H7 (cell line): ENCODE data around the gene KLHL17. TPM values are rescaled to one million over a fixed set of nuclear protein-coding genes. Genes with fewer than 3 reads are reported as not detected.

Experiments
- DNase-seq: peaks from one replicate; pipeline ENCODE4 v3.0.0; 2012
- H3K27me3 ChIP-seq: 2 replicates; pipeline ENCODE4 v1.6.0; 2011; ENCODE audit warnings: mild to moderate bottlenecking, low read length; ENCODE audit not compliant: control insufficient read depth, insufficient read depth
- H3K36me3 ChIP-seq: replicated peaks from 2 replicates; pipeline ENCODE4 v1.5.1; 2011; ENCODE audit warnings: low read length; ENCODE audit not compliant: control insufficient read depth, insufficient read depth
- H3K4me3 ChIP-seq: 2 replicates; pipeline ENCODE4 v1.5.1; 2011; ENCODE audit warnings: low read depth, mild to moderate bottlenecking, control low read depth, low read length, moderate library complexity; ENCODE audit not compliant: insufficient read depth
- total RNA-seq: library from RNA; depleted of rRNA; stranded (reverse); fragments of >200 nt; shearing (Covaris generic); gene quantifications from 2 replicates; pipeline ENCODE4 v1.2.3, GENCODE V29; 2014

KLHL17 gene
- total RNA-seq, 1 experiment from 2014 or later: 50.8 TPM

DNA sequence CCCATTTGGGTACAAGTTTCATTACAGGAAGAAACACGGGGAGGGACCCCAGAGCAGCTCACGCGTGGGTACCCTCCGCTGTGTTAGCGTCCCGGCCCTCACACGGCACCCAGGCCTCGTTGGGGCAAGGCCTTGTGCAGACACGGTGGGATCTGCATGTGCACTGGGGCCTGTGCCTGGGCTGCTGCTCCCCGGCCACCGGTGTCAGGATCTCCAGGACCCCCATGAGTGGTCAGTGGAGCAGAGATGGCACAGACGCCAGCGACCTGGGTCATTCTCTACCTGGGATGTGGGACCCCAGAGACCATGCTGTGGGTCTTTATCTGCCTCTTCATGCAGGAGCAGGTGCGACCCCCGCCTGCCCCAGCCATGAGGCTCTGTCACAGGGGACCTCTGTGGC, 42.0 kb upstream of the KLHL17 start:
- H3K27me3 ChIP-seq: peaks cover 68% of the 10 kb centered on the region
- H3K36me3 ChIP-seq: no peaks in the 10 kb centered on the region
- H3K4me3 ChIP-seq: no peak overlapping the region
- no peak for DNase-seq

DNA sequence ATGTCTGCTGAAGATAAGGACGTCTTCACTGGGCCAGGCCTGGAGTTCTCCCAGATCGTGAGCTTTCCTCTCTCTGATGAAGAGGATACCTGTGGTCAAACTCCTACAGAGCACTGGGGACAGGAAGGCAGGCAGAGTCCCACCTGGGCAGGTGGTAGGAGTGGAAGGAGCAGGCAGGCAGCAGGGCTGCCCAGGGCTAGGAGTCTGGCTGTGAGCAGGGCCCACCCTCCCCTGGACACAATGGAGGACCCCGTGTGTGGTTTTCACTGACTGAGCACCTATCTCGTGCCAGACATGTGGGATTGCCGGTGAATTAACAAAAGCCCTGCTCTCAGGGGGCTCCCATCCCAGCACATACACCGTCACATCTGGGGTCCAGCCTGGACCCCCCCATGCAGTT, 41.5 kb upstream of the KLHL17 start:
- H3K36me3 ChIP-seq: no peaks in the 10 kb centered on the region
- no peak for DNase-seq
- no peak overlapping the region for H3K4me3 ChIP-seq
- H3K27me3 ChIP-seq: peaks cover 68% of the 10 kb centered on the region

DNA sequence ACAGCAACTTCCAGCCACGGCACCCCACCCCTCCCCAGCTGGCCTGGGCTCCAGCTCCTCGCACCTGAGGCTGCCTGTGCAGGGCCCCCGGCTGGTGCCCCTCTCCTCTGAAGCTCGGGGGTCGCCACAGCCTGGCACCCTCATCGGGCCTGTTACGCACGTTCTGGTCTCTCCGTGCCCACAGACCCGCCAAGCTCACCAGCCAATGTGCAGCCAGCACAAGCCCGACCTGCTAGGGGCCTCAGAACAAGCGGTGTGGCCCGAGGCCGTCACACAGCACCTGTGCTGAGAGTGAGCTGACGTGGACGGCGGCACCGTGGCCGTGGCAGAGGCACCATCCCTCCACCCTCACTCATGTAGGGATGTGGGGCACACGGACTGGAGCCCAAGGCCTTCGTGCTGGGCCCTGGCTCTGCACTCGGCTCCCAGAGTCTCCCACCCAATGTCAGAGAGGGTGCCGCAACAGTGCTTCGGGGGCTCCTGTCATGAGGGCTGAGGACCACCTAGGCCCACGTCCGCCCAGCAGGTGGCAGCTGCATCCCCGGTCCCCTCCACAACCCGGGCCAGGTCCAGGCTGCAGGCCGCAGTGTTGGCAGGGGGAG, 41.0 kb upstream of the KLHL17 start:
- Histone ChIP-seq H3K4me3 (no peak overlapping the region), H3K27me3 (peaks cover 70% of the 10 kb centered on the region), H3K36me3 (no peaks in the 10 kb centered on the region)
- no peak for DNase-seq

DNA sequence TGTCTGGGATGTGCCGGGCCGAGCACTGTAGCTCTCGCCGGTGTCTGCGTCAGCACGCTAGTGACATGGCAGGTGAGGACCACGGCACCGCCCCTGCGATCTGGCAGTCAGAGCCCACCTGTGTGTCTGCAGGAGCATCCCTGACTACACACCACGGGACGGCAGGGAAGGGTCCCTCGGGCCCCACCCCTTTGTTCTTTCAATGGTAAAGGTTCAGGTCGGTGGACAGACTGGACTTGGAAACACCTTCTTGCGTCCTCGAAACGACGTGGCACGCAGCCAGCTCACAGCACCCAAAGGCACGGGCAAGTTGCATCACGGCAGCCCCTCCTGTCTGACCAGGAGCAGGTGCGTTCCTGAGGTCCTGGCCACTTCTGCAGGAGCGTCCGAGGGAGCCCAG, 40.4 kb upstream of the KLHL17 start:
- Histone ChIP-seq H3K36me3 (no peaks in the 10 kb centered on the region), H3K4me3 (no peak overlapping the region), H3K27me3 (peaks cover 76% of the 10 kb centered on the region)
- no peak for DNase-seq

DNA sequence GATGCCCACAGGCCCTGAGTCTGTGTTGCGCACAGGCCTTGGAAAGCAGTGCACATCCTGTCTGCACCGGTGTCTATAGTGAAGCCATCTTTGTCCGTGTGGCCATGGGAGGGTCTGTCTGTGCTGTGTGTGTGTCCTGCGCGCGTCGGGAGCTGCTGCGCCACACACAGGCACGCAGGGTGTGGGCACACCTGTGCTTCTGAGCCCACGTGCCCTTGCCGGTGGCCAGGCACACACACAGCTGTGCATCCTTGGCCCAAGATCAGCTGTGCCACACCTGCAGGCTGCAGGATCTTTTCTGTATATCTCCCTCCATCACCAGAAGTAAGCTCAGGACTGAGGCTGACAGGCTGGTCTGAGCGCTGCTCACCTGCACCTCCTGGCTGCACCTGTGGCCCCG, 39.9 kb upstream of the KLHL17 start:
- Histone ChIP-seq H3K27me3 (peaks cover 78% of the 10 kb centered on the region), H3K36me3 (no peaks in the 10 kb centered on the region), H3K4me3 (no peak overlapping the region)
- DNase-seq: no peak

DNA sequence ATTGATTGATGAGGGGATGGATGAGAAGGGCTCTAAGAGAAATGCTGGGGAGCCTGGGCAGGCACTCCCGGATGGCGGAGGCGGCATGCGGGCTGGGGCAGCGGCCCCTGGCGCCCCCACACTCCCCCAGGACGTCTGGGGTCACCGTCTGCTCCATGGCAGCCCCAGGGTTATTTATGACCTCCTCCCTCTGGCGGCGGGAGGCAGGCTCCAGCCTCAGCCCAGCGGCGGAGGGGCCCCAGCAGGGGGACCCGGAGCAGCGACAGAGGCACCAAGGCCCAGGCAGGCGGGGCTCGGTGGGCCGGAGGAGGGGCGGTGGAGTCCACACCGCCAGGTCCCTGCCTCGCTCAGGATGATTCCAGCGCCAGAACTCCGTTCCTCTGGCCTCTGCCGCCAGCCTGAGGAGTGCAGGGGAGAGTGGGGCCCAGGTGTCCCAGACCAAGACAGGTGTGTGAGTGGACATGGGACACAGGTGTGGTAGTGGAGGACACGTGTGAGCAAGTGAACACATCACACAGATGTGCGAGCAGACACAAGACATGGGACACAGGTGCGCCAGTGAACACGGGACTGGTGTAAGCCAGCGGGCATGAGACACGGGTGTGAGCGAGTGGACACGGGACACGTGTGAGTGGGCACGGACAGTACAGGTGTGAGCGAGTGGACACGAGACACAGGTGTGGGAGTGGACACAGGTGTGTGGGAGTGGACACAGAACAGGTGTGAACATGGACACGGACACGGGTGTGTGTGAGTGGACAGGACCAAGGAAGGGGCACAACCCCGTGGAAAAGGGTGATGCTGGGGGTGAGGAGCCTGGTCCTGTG, 39.2 kb upstream of the KLHL17 start:
- no peaks in the 10 kb centered on the region for H3K36me3 ChIP-seq
- no peak overlapping the region for H3K4me3 ChIP-seq
- H3K27me3 ChIP-seq: peaks cover 78% of the 10 kb centered on the region
- peak; percentile 98 for DNase-seq

DNA sequence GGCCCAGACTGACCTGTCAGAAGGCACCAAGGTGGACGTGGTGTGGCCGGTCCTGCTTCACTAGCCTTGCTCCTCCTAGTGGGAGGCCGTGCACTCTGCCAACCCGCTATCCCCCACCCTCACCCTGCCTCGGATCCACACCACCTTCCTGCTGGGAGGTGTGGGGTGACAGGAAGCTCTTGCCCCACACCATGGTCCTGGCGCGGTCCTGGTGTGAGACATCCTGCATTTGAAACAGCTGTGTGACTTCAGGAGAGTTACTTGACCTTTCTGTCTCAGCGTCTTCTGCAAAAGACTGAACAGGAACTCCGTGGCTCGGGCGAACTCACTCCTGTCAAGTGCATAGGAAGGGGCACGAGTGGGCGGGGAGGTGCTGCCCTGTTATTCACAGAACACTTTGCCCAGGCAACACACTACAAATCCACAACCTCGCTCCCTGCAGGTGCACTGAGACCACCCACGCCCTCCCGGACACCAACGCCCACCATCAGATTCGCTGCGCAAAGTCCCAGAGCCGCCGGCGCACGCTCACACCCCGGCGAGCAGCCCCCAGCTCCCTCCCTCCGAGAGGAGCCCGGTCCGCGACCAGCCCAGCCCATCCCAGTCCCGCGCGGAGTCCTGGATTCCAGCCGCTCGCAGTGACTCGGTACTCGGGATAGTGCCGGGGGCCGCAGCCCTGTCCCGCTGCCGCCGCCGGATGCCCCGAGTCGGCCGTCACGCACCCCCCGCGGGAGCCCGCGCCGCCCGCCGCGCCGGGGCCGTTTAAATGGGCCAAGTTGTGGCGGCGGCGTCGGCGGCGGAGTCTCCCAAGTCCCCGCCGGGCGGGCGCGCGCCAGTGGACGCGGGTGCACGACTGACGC, 37.0 kb upstream of the KLHL17 start, which contains the start of gene SAMD11:
Gene SAMD11 (plus strand): TSS at position 793 of the 860 bp plus-strand sequence. CDS start 509 bp downstream, outside the sequence.
- no peaks in the 10 kb centered on the region for H3K36me3 ChIP-seq
- peaks cover 89% of the 10 kb centered on the region for H3K27me3 ChIP-seq
- peak within 1 kb of the TSS; percentile 43 for H3K4me3 ChIP-seq
- peak; percentile 88 for DNase-seq

DNA sequence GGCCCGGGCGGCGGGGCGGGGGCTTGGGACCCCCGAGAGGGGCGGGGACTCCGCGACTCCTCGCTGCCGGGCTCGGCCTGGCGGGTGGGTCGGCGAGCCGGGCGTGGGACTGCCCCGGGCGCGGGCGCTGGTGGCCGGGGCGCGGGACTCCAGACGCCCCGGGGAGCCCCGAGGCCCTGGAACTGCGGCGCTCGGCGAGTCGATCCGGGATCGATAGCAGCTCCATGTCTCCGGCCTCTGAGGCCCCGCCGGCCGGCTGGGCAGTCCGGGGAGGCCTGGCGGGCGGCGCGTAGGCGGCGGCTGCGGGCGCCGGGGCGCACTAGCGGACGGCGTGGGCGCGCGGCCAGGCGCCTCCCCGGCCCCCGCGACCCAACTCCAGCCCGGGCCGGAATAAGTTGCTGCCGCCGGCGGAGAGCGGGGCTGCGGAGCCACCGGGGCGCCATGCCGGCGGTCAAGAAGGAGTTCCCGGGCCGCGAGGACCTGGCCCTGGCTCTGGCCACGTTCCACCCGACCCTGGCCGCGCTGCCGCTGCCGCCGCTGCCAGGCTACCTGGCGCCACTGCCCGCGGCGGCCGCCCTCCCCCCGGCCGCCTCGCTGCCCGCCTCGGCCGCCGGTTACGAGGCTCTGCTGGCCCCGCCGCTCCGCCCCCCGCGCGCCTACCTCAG, 36.3 kb upstream of the KLHL17 start:
- no peaks in the 10 kb centered on the region for H3K36me3 ChIP-seq
- peak overlapping the region; percentile 43 for H3K4me3 ChIP-seq
- peaks cover 92% of the 10 kb centered on the region for H3K27me3 ChIP-seq
- peak; percentile 84 for DNase-seq

DNA sequence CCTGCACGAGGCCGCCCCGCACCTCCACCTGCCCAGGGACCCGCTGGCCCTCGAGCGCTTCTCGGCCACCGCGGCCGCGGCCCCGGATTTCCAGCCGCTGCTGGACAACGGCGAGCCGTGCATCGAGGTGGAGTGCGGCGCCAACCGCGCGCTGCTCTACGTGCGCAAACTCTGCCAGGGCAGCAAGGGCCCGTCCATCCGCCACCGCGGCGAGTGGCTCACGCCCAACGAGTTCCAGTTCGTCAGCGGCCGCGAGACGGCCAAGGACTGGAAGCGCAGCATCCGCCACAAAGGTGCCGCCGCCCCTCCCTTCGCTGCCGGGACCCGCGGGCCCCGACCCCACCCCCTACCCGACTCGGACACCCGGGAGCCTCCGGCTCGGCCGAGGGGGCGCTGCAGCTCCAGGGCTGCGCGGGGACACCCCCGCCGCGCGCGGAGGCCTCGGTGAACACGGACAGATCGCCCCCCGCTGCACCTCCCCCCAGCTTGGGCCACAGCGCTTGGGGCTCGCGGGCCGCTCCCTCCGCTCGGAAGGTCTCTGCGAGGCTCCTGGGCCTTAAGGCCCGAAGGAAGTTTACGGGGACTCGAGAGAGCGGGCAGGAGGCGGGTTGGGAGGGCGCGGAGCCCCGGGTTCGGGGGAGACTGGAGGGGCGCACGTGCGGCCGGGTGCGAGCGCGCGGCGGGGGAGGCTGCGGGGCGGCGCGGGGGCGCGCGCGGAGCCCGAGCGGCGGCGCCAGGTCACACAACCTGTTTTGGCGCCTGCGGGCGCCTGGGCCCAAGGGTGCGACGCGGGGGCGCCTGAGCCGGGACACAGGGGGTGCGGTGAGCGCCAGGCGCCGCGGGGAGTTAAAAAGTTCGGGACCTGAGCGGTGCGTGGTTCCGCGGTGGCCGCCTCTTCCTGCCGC, 35.5 kb upstream of the KLHL17 start:
- no peaks in the 10 kb centered on the region for H3K36me3 ChIP-seq
- peak overlapping the region; percentile 43 for H3K4me3 ChIP-seq
- peak; percentile 91 for DNase-seq
- H3K27me3 ChIP-seq: peaks cover 92% of the 10 kb centered on the region

DNA sequence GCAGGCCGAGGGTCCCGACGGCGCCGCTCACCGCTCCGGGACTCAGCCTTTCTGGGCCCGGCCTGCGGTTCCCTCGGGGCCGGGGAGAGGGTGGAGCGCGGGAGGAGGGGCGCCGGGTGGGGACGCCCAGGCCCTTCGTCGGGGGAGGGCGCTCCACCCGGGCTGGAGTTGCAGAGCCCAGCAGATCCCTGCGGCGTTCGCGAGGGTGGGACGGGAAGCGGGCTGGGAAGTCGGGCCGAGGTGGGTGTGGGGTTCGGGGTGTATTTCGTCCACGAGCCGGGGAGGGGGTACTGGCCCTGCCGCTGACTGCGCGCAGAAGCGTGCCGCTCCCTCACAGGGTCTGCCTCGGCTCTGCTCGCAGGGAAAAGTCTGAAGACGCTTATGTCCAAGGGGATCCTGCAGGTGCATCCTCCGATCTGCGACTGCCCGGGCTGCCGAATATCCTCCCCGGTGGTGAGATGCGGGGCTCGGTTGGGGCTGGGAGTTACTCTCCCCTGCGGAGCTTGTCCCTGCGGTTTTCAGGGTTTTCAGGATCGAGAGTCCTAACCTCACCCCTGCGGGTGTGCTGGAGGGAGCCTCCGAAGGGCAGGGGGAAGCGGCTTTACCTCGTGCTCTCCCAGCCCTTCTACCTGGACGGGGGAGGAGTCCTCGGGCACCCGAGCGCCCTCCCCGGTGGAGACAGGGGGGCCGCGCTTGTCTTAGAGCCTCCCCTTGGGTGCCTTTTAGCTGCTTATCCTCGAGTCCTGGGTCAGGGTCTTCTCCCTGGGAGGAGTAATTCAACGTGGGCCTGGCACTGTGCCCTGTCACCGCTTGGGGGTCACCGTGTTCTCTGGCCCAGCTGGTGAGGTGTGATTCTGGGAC, 34.6 kb upstream of the KLHL17 start:
- DNase-seq: peak; percentile 88
- Histone ChIP-seq H3K4me3 (peak overlapping the region; percentile 31), H3K27me3 (peaks cover 91% of the 10 kb centered on the region), H3K36me3 (no peaks in the 10 kb centered on the region)

DNA sequence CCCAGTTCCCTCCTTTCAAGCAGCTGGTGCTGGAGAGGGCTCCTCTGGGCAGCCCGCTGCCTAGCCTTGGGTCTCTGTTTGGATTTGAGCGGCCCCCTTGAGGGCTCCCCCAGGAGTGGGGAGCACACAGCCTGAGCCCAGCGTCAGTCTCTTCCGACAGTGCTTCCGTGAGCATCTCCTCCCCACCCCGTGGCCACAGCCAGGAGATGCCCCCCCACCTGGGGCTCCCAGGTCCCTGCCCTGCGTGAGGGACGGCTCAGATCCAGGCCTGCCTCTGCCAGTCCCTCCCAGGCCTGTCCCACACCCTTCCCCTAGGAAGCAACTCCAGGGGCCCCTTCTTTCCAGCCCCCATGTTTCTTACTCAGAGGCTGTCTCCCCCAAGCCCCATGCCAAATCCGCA, 33.1 kb upstream of the KLHL17 start:
- no peaks in the 10 kb centered on the region for H3K36me3 ChIP-seq
- no peak overlapping the region for H3K4me3 ChIP-seq
- DNase-seq: no peak
- peaks cover 86% of the 10 kb centered on the region for H3K27me3 ChIP-seq

DNA sequence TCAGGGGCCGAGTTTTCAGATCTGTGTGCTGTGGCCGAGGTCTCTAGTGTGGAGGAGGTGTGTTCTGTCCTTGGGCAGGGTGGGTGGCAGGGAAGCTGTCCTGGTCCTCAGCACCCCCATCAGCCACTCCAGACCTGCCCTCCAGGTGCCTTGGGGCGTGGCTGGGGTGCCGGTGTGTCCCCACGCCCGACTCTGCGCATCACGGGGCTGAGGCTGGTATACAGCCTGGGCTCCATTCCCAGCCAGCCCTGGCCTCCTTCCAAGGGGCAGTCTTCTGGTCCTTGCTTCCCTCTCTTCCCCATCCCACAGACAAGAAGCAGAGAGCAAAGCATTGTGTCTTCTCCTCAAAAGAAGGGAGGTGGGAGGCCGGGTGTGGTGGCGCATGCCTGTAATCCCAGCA, 32.6 kb upstream of the KLHL17 start:
- Histone ChIP-seq H3K36me3 (no peaks in the 10 kb centered on the region), H3K4me3 (no peak overlapping the region), H3K27me3 (peaks cover 83% of the 10 kb centered on the region)
- no peak for DNase-seq
